Spleen (tissue), 11 donors: ENCODE data around the gene EHD4. TPM values are rescaled to one million over a fixed set of nuclear protein-coding genes. Genes with fewer than 3 reads are reported as not detected.

Experiments used
- DNase-seq: peaks from one replicate; pipeline ENCODE4 v3.0.0-alpha.2; 2020
- H3K27ac ChIP-seq, 8 donors: fragments of 200-600 bp; sonication (generic) in 7 of 8; 1 replicate in 4 of 8; 2 replicates in 4 of 8; pipeline versions ENCODE4 v1.5.0 to v1.8.0; 2016 to 2021; ENCODE audit warnings: inconsistent platforms in 4 of 8, mild to moderate bottlenecking in 4 of 8, moderate library complexity in 1 of 8
- H3K27me3 ChIP-seq, 7 donors: fragments of 200-600 bp; sonication (generic) in 6 of 7; replicated peaks in 1 of 7; 1 replicate in 4 of 7; 2 replicates in 3 of 7; pipeline versions ENCODE4 v1.5.0 to v1.8.0; 2016 to 2021; ENCODE audit warnings: inconsistent platforms in 3 of 7, mild to moderate bottlenecking in 1 of 7
- H3K36me3 ChIP-seq, 6 donors: fragments of 200-600 bp; sonication (generic) in 5 of 6; 1 replicate in 4 of 6; 2 replicates in 2 of 6; pipeline versions ENCODE4 v1.5.0 to v1.8.0; 2016 to 2021; ENCODE audit warnings: inconsistent platforms in 2 of 6
- H3K4me1 ChIP-seq, 6 donors: fragments of 200-600 bp; sonication (generic) in 5 of 6; 1 replicate in 3 of 6; 2 replicates in 3 of 6; pipeline versions ENCODE4 v1.5.0 to v1.8.0; 2016 to 2021; ENCODE audit warnings: inconsistent platforms in 3 of 6
- H3K4me3 ChIP-seq, 8 donors: fragments of 200-600 bp; sonication (generic) in 7 of 8; 1 replicate in 4 of 8; 2 replicates in 4 of 8; pipeline versions ENCODE4 v1.5.0 to v1.8.0; 2016 to 2021; ENCODE audit warnings: inconsistent platforms in 4 of 8, mild to moderate bottlenecking in 4 of 8, moderate library complexity in 2 of 8
- H3K9me3 ChIP-seq, 8 donors: fragments of 200-600 bp; sonication (generic) in 7 of 8; 1 replicate in 4 of 8; 2 replicates in 4 of 8; pipeline versions ENCODE4 v1.5.0 to v1.8.0; 2016 to 2021; ENCODE audit warnings: inconsistent platforms in 4 of 8
- POLR2A ChIP-seq, 3 donors: fragments of 450-650 bp; IDR thresholded peaks; one replicate each; pipeline ENCODE4 v1.5.1; 2017; ENCODE audit warnings: antibody characterized with exemption in 3 of 3, mild to moderate bottlenecking in 1 of 3
- POLR2AphosphoS5 ChIP-seq, 3 donors: sonication (generic); formaldehyde crosslinking; IDR thresholded peaks; one replicate each; pipeline ENCODE4 v1.5.1; 2017; ENCODE audit warnings: antibody characterized with exemption in 3 of 3
- WGBS, 5 donors: extraction: QIAGEN DNeasy Blood & Tissue Kit in 3 of 5; methylation state at CpG; one replicate each; pipeline versions ENCODE4 v1.1.5 to v1.1.7; 2013 to 2018; 5-methylcytosine and 5-hydroxymethylcytosine counted together
- intact Hi-C: fragments of 100-400 bp; cut with DNase I; formaldehyde crosslinking; loops from one replicate; pipeline ENCODE4 v1.15.0; 2023; ENCODE audit warnings: low total_unique reads
- polyA plus RNA-seq, 3 donors: library from polyadenylated mRNA; stranded (reverse); fragments of 200-250 nt; gene quantifications; one replicate each; pipeline ENCODE4 v1.2.1, GENCODE V29; 2013
- total RNA-seq, 7 donors: library from RNA; depleted of rRNA in 3 of 7; stranded (reverse); fragments of >200 nt in 3 of 7; fragmentation: NEBNext Ultra II Directional in 4 of 7; extraction: Animal tissue kit (Norgen Biotek cat#: 25700) in 4 of 7; gene quantifications; one replicate each; pipeline versions ENCODE4 v1.1.0 to v1.2.1, GENCODE V29; 2016 to 2021
- TF ChIP-seq, protein P1 (sequence below), 11 experiments: fragments of 200-600 bp in 7 of 11; fragments of 450-650 bp in 4 of 11; sonication (generic) in 4 of 11; IDR thresholded peaks in 8 of 11; conservative IDR thresholded peaks in 3 of 11; 1 replicate in 7 of 11; 2 replicates in 4 of 11; pipeline versions ENCODE4 v1.4.0 to v1.8.0; 2016 to 2021; ENCODE audit warnings: antibody characterized with exemption in 11 of 11, inconsistent platforms in 4 of 11, mild to moderate bottlenecking in 1 of 11
- donor health status: healthy with polysubstance abuse.
- donor health status: DM: no; HTN: no; CAD: no; lungs with moderate emphysema.
- donor health status: DM: no; HTN: no; CAD: no.
- donor health status: Bipolar disorder and iron deficiency.
- donor health status: healthy.
- donor health status: DM: no; HTN: no; CAD: no.
- donor health status: DM: yes; HTN: yes; CAD: no.

Gene EHD4
- total and polyA plus RNA-seq, 10 donors, result 5.5 to 33.2 (median 21.7) TPM

DNA sequence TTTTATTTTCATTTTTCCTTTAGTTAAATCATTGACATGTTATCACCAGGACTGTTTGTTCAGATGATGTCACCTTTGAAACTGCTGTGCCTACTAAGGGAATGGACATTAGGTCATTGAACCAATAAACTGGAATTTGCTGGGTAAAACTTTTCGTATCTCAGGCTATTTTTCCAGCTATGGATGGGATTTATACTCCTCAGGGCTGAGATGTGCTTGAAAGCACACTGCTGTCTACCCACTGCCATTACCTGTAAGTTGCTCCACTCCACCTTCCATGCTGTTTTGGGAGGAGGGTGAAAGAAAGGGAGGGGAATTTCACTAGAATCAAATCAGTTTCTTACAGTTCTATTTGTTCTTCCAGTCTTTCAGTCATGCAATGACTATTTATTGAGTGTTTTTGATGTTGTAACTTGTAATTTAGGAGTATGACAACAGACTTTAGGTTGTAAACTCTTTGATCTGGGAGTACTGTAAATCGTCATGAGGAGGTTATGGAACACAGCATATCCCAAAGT lies 11.3 kb downstream of the EHD4 start:
- DNase-seq, result no peak
- H3K36me3 ChIP-seq, result peaks cover 0 to 3% (median 0%) of the 10 kb centered on the region in 6 donors
- H3K27ac ChIP-seq, result no peak overlapping the region
- intact Hi-C loops, result no loop called here
- peaks cover 5 to 49% (median 18%) of the 10 kb centered on the region in 6 donors for H3K4me1 ChIP-seq
- no peak overlapping the region for H3K4me3 ChIP-seq
- no peaks in the 10 kb centered on the region for H3K9me3 ChIP-seq
- no peaks in the 10 kb centered on the region for H3K27me3 ChIP-seq
- WGBS, 5 donors, result 78 to 93% (median 81%) methylated on average over 2 of the region's 2 CpGs
- TF ChIP-seq, protein P1, sequence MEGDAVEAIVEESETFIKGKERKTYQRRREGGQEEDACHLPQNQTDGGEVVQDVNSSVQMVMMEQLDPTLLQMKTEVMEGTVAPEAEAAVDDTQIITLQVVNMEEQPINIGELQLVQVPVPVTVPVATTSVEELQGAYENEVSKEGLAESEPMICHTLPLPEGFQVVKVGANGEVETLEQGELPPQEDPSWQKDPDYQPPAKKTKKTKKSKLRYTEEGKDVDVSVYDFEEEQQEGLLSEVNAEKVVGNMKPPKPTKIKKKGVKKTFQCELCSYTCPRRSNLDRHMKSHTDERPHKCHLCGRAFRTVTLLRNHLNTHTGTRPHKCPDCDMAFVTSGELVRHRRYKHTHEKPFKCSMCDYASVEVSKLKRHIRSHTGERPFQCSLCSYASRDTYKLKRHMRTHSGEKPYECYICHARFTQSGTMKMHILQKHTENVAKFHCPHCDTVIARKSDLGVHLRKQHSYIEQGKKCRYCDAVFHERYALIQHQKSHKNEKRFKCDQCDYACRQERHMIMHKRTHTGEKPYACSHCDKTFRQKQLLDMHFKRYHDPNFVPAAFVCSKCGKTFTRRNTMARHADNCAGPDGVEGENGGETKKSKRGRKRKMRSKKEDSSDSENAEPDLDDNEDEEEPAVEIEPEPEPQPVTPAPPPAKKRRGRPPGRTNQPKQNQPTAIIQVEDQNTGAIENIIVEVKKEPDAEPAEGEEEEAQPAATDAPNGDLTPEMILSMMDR (IDR thresholded peaks at IDR 0.05 in 8 of 11, conservative IDR thresholded peaks at IDR 0.05 in 3 of 11), result no peak
- TF ChIP-seq POLR2A (IDR thresholded peaks at IDR 0.05), result no peak
- no peak for TF ChIP-seq POLR2AphosphoS5 (IDR thresholded peaks at IDR 0.05)

DNA sequence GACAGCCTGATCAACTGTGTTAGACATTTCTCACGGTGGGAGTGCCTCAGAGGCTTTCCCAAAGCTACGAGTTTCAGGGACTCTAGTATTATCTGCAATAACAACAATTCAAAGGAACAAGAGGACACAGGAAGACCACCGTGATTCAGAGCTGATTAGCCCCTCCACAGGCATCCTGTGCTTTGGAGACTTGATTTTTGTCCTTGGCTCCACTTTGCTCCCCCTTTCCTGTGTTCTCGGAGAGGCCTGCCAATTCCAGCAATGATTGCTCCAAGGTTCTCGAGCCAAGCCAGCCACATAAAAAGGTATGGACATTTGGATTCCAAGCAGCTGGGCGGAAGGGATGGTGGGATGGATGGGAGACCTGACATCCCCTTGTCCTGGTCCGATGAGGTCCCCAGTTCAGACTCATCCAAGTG lies 14.3 kb downstream of the EHD4 start:
- intact Hi-C loops, result no loop called here
- H3K9me3 ChIP-seq, result no peaks in the 10 kb centered on the region
- H3K27me3 ChIP-seq, result no peaks in the 10 kb centered on the region
- H3K4me3 ChIP-seq, result no peak overlapping the region
- no peak for DNase-seq
- peak overlapping the region in 5 of 8 donors; percentile 45 to 69 (median 63) for H3K27ac ChIP-seq
- H3K4me1 ChIP-seq, result peaks cover 3 to 50% (median 15%) of the 10 kb centered on the region in 6 donors
- WGBS, 5 donors, result 72 to 83% (median 79%) methylated on average over 7 of the region's 7 CpGs
- peaks cover 0 to 23% (median 10%) of the 10 kb centered on the region in 6 donors for H3K36me3 ChIP-seq
- TF ChIP-seq POLR2AphosphoS5 (IDR thresholded peaks at IDR 0.05), result peak in 2 of 3 donors; percentile 30 to 61
- TF ChIP-seq, protein P1 (IDR thresholded peaks at IDR 0.05 in 8 of 11, conservative IDR thresholded peaks at IDR 0.05 in 3 of 11), result no peak
- no peak for TF ChIP-seq POLR2A (IDR thresholded peaks at IDR 0.05)

DNA sequence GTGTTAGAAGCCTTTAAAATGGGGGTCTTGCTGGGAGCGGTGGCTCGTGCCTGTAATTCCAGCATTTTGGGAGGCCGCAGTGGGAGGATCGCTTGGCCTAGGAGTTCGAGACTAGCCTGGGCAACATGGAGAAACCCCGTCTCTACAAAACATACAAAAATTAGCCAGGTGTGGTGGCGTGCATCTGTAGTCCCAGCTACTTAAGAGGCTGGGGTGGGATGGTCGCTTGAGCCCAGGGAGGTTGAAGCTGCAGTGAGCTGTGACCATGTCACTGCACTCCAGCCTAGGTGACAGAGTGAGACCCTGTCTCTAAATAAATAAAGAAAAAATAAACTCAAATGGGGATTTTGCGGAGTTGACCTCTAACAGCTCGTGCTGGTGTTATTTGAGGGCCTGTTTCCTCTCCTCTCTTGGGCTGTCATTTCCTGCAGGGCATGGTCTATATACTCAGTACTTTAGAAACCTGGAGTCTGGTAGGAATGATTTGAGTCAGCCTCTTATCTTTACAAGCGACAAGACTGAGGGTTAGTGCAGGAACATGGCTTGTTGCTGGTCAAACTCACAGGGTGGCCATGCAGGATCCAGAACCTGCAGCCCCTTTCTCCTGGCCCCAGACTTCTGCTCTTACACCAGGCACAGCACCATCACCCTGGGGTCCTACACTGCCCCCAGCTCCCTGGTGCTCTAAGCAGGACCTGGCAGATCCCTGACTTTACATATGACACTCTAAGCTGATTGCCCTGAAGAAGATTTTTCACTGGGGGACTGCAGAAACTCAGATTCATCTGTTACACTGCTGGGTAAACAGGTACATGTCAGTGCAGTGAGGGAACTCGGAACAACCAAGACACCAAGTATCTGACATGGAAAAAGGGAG lies 15.1 kb downstream of the EHD4 start:
- H3K4me3 ChIP-seq, result no peak overlapping the region
- 70 to 81% (median 75%) methylated on average over 12 of the region's 12 CpGs for WGBS, 5 donors
- intact Hi-C loops, result no loop called here
- no peaks in the 10 kb centered on the region for H3K9me3 ChIP-seq
- TF ChIP-seq POLR2AphosphoS5 (IDR thresholded peaks at IDR 0.05) (no peak), POLR2A (IDR thresholded peaks at IDR 0.05) (no peak)
- TF ChIP-seq, protein P1 (IDR thresholded peaks at IDR 0.05 in 8 of 11, conservative IDR thresholded peaks at IDR 0.05 in 3 of 11), result no peak
- H3K27ac ChIP-seq, result peak overlapping the region in 7 of 8 donors; percentile 17 to 69 (median 48)
- H3K27me3 ChIP-seq, result no peaks in the 10 kb centered on the region
- peaks cover 0 to 31% (median 14%) of the 10 kb centered on the region in 6 donors for H3K36me3 ChIP-seq
- no peak for DNase-seq
- H3K4me1 ChIP-seq, result peaks cover 3 to 50% (median 15%) of the 10 kb centered on the region in 6 donors
